IMR-90 (cell line): Measurements from ENCODE around the gene CNTN5. TPM values are rescaled to one million over a fixed set of nuclear protein-coding genes. Genes with fewer than 3 reads are reported as not detected.

Experiments
- ATAC-seq: fragments of 200-7000 bp; cut with Tn5 transposase; 2 replicates; pipeline ENCODE4 v1.9.1; 2020; ENCODE audit warnings: low read depth, mild to moderate bottlenecking, moderate library complexity
- BruUV-seq: library from RNA; stranded (reverse); fragments of 400-500 nt; replicated peaks from 2 replicates; lab custom pipeline; 2021; lab: Mats Ljungman, UMichigan
- CTCF ChIA-PET: fragments of 300-600 bp; formaldehyde crosslinking; extraction: SDS; loops from one replicate; lab custom pipeline; 2021; ENCODE audit warnings: antibody characterized with exemption; lab: Yijun Ruan, JAX
- POLR2A ChIA-PET: fragments of 300-600 bp; sonication (Branson Sonifier 250); formaldehyde crosslinking; loops from one replicate; lab custom pipeline; 2022; ENCODE audit warnings: antibody characterized with exemption; ENCODE audit not compliant: unreplicated experiment; lab: Charles Lee
- DNase-seq: peaks from one replicate; pipeline ENCODE4 v3.0.0; 2013
- H2AFZ ChIP-seq: replicated peaks from 2 replicates; pipeline ENCODE3; 2013; ENCODE audit warnings: low read length, mild to moderate bottlenecking; ENCODE audit not compliant: poor library complexity
- H2AK5ac ChIP-seq: 2 replicates; pipeline ENCODE4 v1.6.1; 2013; ENCODE audit warnings: low read depth, low read length, inconsistent platforms
- H2AK9ac ChIP-seq: replicated peaks from 2 replicates; pipeline ENCODE3; 2013; ENCODE audit warnings: mild to moderate bottlenecking, low read depth, low read length, moderate library complexity; ENCODE audit not compliant: poor library complexity
- H2BK120ac ChIP-seq: 2 replicates; pipeline ENCODE4 v1.6.1; 2013; ENCODE audit warnings: low read depth, low read length, inconsistent platforms
- H2BK15ac ChIP-seq: 3 replicates; pipeline ENCODE4 v1.6.1; 2013; ENCODE audit warnings: low read depth, low read length, inconsistent platforms
- H2BK20ac ChIP-seq: 2 replicates; pipeline ENCODE4 v1.6.1; 2013; ENCODE audit warnings: low read depth, mild to moderate bottlenecking, inconsistent platforms, low read length, moderate library complexity
- H2BK5ac ChIP-seq: 2 replicates; pipeline ENCODE4 v1.6.1; 2013; ENCODE audit warnings: mild to moderate bottlenecking, low read depth, low read length, inconsistent platforms; ENCODE audit not compliant: poor library complexity, severe bottlenecking
- H3K14ac ChIP-seq: replicated peaks from 2 replicates; pipeline ENCODE4 v1.6.1; 2013; ENCODE audit warnings: low read depth, low read length, inconsistent platforms
- H3K18ac ChIP-seq: 2 replicates; pipeline ENCODE4 v1.6.1; 2013; ENCODE audit warnings: low read depth, low read length, control low read depth
- H3K23ac ChIP-seq: 2 replicates; pipeline ENCODE4 v1.6.1; 2013; ENCODE audit warnings: low read depth, low read length, inconsistent platforms
- H3K27ac ChIP-seq: 2 replicates; pipeline ENCODE4 v1.5.1; 2013; ENCODE audit warnings: mild to moderate bottlenecking, control low read depth, low read length; ENCODE audit not compliant: insufficient read depth
- H3K27me3 ChIP-seq: 2 replicates; pipeline ENCODE4 v1.6.1; 2013; ENCODE audit warnings: low read length; ENCODE audit not compliant: control insufficient read depth, insufficient read depth
- H3K36me3 ChIP-seq: 2 replicates; pipeline ENCODE4 v1.6.1; 2013; ENCODE audit warnings: low read length, mixed read lengths; ENCODE audit not compliant: control insufficient read depth, insufficient read depth
- H3K4ac ChIP-seq: 2 replicates; pipeline ENCODE4 v1.6.1; 2013; ENCODE audit warnings: low read depth, low read length, inconsistent platforms
- H3K4me1 ChIP-seq: 2 replicates; pipeline ENCODE4 v1.6.1; 2013; ENCODE audit warnings: low read length, mixed read lengths; ENCODE audit not compliant: control insufficient read depth, insufficient read depth
- H3K4me2 ChIP-seq: 2 replicates; pipeline ENCODE4 v1.6.1; 2013; ENCODE audit warnings: low read depth, mild to moderate bottlenecking, control low read depth, low read length, moderate library complexity
- H3K4me3 ChIP-seq: 2 replicates; pipeline ENCODE4 v1.5.1; 2013; ENCODE audit warnings: low read depth, mild to moderate bottlenecking, control low read depth, low read length, moderate library complexity; ENCODE audit not compliant: insufficient read depth
- H3K56ac ChIP-seq: 2 replicates; pipeline ENCODE4 v1.6.1; 2013; ENCODE audit warnings: low read length, inconsistent platforms; ENCODE audit not compliant: insufficient read depth; ENCODE audit errors: extremely low read depth
- H3K79me1 ChIP-seq, 2 experiments: 2 replicates each; pipeline ENCODE4 v1.6.1; 2013; ENCODE audit warnings: low read length in 2 of 2, inconsistent platforms in 1 of 2, low read depth in 1 of 2
- H3K9ac ChIP-seq: 2 replicates; pipeline ENCODE4 v1.6.1; 2013; ENCODE audit warnings: low read depth, low read length, control low read depth
- H3K9me1 ChIP-seq: 2 replicates; pipeline ENCODE4 v1.6.1; 2013; ENCODE audit warnings: low read length, inconsistent platforms; ENCODE audit not compliant: insufficient read depth
- H3K9me3 ChIP-seq: 2 replicates; pipeline ENCODE4 v1.6.1; 2013; ENCODE audit warnings: low read length; ENCODE audit not compliant: control insufficient read depth, insufficient read depth
- H4K20me1 ChIP-seq: 2 replicates; pipeline ENCODE4 v1.6.1; 2013; ENCODE audit warnings: low read length, inconsistent platforms; ENCODE audit not compliant: insufficient read depth
- H4K5ac ChIP-seq: 2 replicates; pipeline ENCODE4 v1.6.1; 2013; ENCODE audit warnings: mild to moderate bottlenecking, low read depth, low read length, control low read depth
- H4K8ac ChIP-seq, 2 experiments: 2 replicates each; pipeline ENCODE4 v1.6.1; 2013; ENCODE audit warnings: low read depth in 2 of 2, low read length in 2 of 2, control low read depth in 1 of 2, inconsistent platforms in 1 of 2
- H4K91ac ChIP-seq: 2 replicates; pipeline ENCODE4 v1.6.1; 2013; ENCODE audit warnings: low read depth, low read length, inconsistent platforms; ENCODE audit not compliant: insufficient read depth
- BHLHE40 ChIP-seq: fragments of 150-350 bp; IDR thresholded peaks from 2 replicates; pipeline ENCODE4 v1.6.1; 2016; ENCODE audit warnings: mild to moderate bottlenecking, low read depth, low read length
- MAZ ChIP-seq: IDR thresholded peaks from 2 replicates; pipeline ENCODE4 v1.6.1; 2012; ENCODE audit warnings: low read depth, mild to moderate bottlenecking, low read length, improper control_type of control experiment, moderate library complexity, borderline replicate concordance
- POLR2A ChIP-seq: IDR thresholded peaks from 2 replicates; pipeline ENCODE4 v1.6.1; 2012; ENCODE audit warnings: mild to moderate bottlenecking, low read depth, low read length
- RCOR1 ChIP-seq: IDR thresholded peaks from 2 replicates; pipeline ENCODE4 v1.6.1; 2012; ENCODE audit warnings: mild to moderate bottlenecking, low read length, improper control_type of control experiment; ENCODE audit not compliant: insufficient replicate concordance
- SMC3 ChIP-seq: fragments of 150-350 bp; IDR thresholded peaks from 2 replicates; pipeline ENCODE4 v1.6.1; 2016; ENCODE audit warnings: low read depth, mild to moderate bottlenecking, antibody characterized with exemption, low read length, moderate library complexity
- WGBS, 2 experiments: methylation state at CpG; one replicate each; pipeline versions ENCODE4 v1.1.5 to v1.1.7; 2013; ENCODE audit warnings: missing lambda C conversion rate in 2 of 2; ENCODE audit not compliant: insufficient read length in 1 of 2; ENCODE audit errors: extremely low coverage in 2 of 2; 5-methylcytosine and 5-hydroxymethylcytosine counted together
- dilution Hi-C: fragments of 300-500 bp; cut with HindIII; formaldehyde crosslinking; loops from one replicate; pipeline ENCODE4 v1.14.3; 2018; ENCODE audit warnings: low sequenced_read_pairs; ENCODE audit not compliant: unreplicated experiment
- in situ Hi-C: fragments of 300-500 bp; cut with MboI; formaldehyde crosslinking; loops from 3 replicates; pipeline ENCODE4 v1.14.3; 2019; ENCODE audit warnings: low sequenced_read_pairs, inconsistent platforms, mixed read lengths
- intact Hi-C: fragments of 100-400 bp; cut with micrococcal nuclease; formaldehyde crosslinking; loops from 2 replicates; pipeline ENCODE4 v1.10.0; 2022
- polyA plus RNA-seq, 3 experiments: library from polyadenylated mRNA; depleted of rRNA; stranded (reverse); fragments of >200 nt; gene quantifications; 2 replicates each; pipeline ENCODE4 v1.2.3, GENCODE V29; 2012; ENCODE audit warnings: low replicate concordance in 1 of 3
- total RNA-seq: library from RNA; depleted of rRNA; stranded (reverse); fragments of >200 nt; gene quantifications from 2 replicates; pipeline ENCODE4 v1.2.3, GENCODE V29; 2012
- TF ChIP-seq, protein P1 (sequence below): fragments of 150-350 bp; IDR thresholded peaks from 2 replicates; pipeline ENCODE4 v1.6.1; 2017; ENCODE audit warnings: mild to moderate bottlenecking, antibody characterized with exemption, low read length, low read depth
- TF ChIP-seq, protein P2 (sequence below): conservative IDR thresholded peaks from 2 replicates; pipeline ENCODE4 v1.5.1; 2012; ENCODE audit warnings: mild to moderate bottlenecking, low read depth, low read length, improper control_type of control experiment

The CNTN5 gene
- total and polyA plus RNA-seq, 2 of the 4 experiments (the other 2 are of a cell fraction) = not detected

DNA sequence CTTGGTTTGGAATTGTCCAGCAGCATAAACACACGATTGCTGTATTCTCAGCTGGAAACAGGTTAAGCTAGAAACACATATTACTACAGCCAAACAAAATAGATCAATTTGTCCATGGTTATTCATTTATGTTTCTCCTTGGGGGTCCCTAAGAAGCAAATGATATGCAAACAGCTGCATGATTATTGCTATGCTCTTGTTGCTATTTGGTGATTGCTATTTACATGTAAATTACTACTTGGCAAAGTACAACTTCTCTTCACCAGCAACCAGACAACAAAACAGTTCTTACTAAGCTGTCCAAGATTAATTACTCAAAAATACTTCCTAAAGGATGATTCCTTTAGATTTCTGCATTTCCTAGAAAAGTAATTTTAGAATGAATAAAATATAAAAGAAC is 1098.4 kb downstream of the CNTN5 start:
- Histone ChIP-seq H2BK15ac (no peak overlapping the region), H3K56ac (no peak overlapping the region), H4K8ac (no peak overlapping the region), H3K14ac (no peak overlapping the region), H3K4me1 (no peaks in the 10 kb centered on the region), H3K9ac (no peak overlapping the region), H4K20me1 (no peaks in the 10 kb centered on the region), H3K9me1 (no peaks in the 10 kb centered on the region), H2AK5ac (no peak overlapping the region), H4K91ac (no peak overlapping the region), H3K18ac (no peak overlapping the region), H3K23ac (no peak overlapping the region), H2BK20ac (no peak overlapping the region), H3K9me3 (no peaks in the 10 kb centered on the region), H2AK9ac (no peak overlapping the region), H3K79me1 (no peaks in the 10 kb centered on the region), H3K27me3 (no peaks in the 10 kb centered on the region), H2BK120ac (no peak overlapping the region), H4K5ac (no peak overlapping the region), H3K4me3 (no peak overlapping the region), H3K4me2 (no peak overlapping the region), H3K4ac (no peak overlapping the region), H2AFZ (no peak overlapping the region), H3K27ac (no peak overlapping the region), H3K36me3 (no peaks in the 10 kb centered on the region), H2BK5ac (no peak overlapping the region)
- dilution Hi-C loops = no loop called here
- no peak for DNase-seq
- intact Hi-C loops = no loop called here
- CTCF ChIA-PET = no interaction called here
- BruUV-seq = no TSS peak
- TF ChIP-seq, protein P1, sequence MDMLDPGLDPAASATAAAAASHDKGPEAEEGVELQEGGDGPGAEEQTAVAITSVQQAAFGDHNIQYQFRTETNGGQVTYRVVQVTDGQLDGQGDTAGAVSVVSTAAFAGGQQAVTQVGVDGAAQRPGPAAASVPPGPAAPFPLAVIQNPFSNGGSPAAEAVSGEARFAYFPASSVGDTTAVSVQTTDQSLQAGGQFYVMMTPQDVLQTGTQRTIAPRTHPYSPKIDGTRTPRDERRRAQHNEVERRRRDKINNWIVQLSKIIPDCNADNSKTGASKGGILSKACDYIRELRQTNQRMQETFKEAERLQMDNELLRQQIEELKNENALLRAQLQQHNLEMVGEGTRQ = no peak
- TF ChIP-seq MAZ = no peak
- TF ChIP-seq SMC3 = no peak
- no peak for TF ChIP-seq POLR2A
- no peak for TF ChIP-seq RCOR1
- TF ChIP-seq BHLHE40 = no peak
- TF ChIP-seq, protein P2, sequence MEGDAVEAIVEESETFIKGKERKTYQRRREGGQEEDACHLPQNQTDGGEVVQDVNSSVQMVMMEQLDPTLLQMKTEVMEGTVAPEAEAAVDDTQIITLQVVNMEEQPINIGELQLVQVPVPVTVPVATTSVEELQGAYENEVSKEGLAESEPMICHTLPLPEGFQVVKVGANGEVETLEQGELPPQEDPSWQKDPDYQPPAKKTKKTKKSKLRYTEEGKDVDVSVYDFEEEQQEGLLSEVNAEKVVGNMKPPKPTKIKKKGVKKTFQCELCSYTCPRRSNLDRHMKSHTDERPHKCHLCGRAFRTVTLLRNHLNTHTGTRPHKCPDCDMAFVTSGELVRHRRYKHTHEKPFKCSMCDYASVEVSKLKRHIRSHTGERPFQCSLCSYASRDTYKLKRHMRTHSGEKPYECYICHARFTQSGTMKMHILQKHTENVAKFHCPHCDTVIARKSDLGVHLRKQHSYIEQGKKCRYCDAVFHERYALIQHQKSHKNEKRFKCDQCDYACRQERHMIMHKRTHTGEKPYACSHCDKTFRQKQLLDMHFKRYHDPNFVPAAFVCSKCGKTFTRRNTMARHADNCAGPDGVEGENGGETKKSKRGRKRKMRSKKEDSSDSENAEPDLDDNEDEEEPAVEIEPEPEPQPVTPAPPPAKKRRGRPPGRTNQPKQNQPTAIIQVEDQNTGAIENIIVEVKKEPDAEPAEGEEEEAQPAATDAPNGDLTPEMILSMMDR = no peak
- POLR2A ChIA-PET = no interaction called here
- ATAC-seq = no peak
- no CpG with 5 or more reads among the region's 1 CpG for WGBS, 2 experiments
- in situ Hi-C loops = no loop called here
